ENCODE measurements around the gene MNDA.
"Not testable (repeated sequence)": the region's sequence is repeated elsewhere in the genome, so short reads cannot be mapped to it uniquely, and the experiment has no call there.

MNDA gene

GRCh38 chr1:158839566-158839965 lies 8.4 kb downstream of the MNDA start:
- no peak for DNase-seq

DNA sequence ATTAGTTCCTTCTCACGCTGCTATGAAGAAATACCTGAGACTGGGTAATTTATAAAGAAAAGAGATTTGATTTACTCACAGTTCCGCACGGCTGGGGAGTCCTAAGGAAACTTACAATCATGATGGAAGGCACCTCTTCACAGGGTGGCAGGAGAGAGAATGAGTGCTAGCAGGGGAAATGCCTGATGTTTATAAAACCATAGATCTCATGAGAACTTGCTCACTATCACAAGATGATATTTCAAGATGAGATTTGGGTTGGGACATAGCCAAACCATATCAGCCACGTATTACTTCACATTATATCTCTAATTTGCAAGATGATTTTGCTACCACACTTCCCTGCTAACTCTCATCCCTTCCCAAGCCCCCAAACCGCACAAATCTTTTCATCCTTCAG lies 9.1 kb downstream of the MNDA start:
- DNase-seq = no peak

- DNase-seq = no peak
These were observed 33.4 kb downstream of the MNDA start for GRCh38 chr1:158864595-158864994.

- not testable (repeated sequence) for DNase-seq
These were observed 39.3 kb downstream of the MNDA start for GRCh38 chr1:158870438-158870837.

DNA sequence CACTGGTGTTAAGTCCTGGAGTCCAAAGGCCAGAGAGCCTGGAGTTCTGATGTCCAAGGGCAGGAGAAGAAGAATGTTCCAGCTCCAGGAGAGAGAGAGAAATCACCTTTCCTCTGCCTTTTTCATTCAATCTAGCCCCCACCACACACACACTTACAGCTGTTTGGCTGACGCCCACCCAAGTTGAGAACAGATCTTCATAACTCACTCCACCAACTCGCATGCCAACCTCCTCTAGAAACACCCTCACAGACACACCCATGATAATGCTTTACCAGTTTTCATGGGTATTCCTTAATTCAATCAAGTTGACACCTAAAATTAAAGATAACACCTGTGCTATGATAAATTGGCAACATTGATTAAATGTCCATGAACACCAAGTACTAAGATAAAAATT lies 42.0 kb downstream of the MNDA start:
- DNase-seq = no peak

DNA sequence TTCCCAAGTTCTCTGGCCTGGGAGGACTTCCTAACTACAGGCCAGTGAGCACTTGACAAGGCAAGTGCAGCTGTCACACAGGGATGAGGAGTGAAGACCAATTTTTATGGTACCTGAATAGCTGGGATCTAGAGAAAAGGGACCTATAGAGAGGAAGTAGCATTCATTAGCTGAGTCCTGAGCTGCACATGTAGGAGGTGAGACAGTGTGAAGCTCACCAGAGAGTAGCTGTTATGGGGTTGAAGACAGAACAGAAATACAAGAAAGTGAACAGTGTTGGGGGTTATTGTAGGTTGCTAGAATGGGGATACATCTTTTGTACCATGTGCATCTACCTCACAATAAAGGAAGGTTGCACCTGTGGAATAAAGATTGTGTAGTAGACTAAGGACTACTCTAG lies 62.5 kb downstream of the MNDA start:
- DNase-seq = no peak

DNA sequence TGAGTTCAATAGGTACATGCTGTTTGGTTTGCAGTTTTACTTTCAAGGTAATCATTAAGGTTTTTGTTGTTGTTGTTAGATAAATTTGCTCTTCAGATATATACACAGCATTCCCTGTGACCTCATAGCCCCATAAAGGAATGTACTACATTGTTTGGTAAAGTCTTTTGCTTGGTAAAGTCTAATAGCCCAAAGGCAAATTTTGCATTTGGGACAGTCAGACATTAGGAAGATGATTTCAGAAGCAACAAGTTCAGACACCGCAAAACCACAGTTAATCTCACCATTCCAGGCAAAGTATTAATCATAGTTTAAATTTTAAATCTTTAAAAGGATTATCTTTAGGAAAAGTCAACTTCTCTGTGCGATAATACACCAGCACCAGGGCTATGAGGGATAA lies 67.6 kb downstream of the MNDA start:
- no peak for DNase-seq
